ENCODE data around the gene TNPO3.
"Not testable (repeated sequence)": the region's sequence is repeated elsewhere in the genome, so short reads cannot be mapped to it uniquely, and the experiment has no call there.

TNPO3 gene

GRCh38 chr7:129043012-129043411 lies 11.9 kb downstream of the TNPO3 start:
- peaks cover 38% of the 10 kb centered on the region for H3K36me3 ChIP-seq (ENCODE audit: insufficient read depth, low read length)
- DNase-seq (ENCODE audit: low read depth, low spot score): no peak

GRCh38 chr7:129041142-129042085 lies 13.5 kb downstream of the TNPO3 start:
- Histone ChIP-seq H3K9me3 (ENCODE audit: low read depth, low read length) (no peaks in the 10 kb centered on the region), H3K36me3 (ENCODE audit: insufficient read depth, low read length) (peaks cover 37% of the 10 kb centered on the region), H3K9ac (ENCODE audit: insufficient read length) (peak overlapping the region; percentile 1), H3K4me3 (no peak overlapping the region), H3K27ac (peak overlapping the region; percentile 61; the same call in 1 of the 2 replicates)
- DNase-seq (ENCODE audit: low read depth, low spot score): no peak
- no peak for TF ChIP-seq POLR2AphosphoS5 (IDR thresholded peaks at IDR 0.05; ENCODE audit: borderline replicate concordance, low read depth, low read length)
- no peak for TF ChIP-seq FOXP2 (optimal IDR thresholded peaks at IDR 0.05; ENCODE audit: control extremely low read depth, extremely low read length, insufficient read depth)

More at GRCh38 chr7:129043012-129043411, 11.9 kb downstream of the TNPO3 start:
- TF ChIP-seq EZH2 (IDR thresholded peaks at IDR 0.05): no peak
- Histone ChIP-seq H3K27ac (no peak overlapping the region), H3K4me3 (no peak overlapping the region), H3K9ac (ENCODE audit: insufficient read length) (no peak overlapping the region), H3K9me3 (ENCODE audit: low read depth, low read length) (no peaks in the 10 kb centered on the region)

GRCh38 chr7:129038468-129038867 lies 16.4 kb downstream of the TNPO3 start:
- H3K4me3 ChIP-seq; H3K27ac ChIP-seq; H3K9ac ChIP-seq (ENCODE audit: insufficient read length); H3K9me3 ChIP-seq (ENCODE audit: low read depth, low read length); DNase-seq (ENCODE audit: low read depth, low spot score): not testable (repeated sequence)
- H3K36me3 ChIP-seq (ENCODE audit: insufficient read depth, low read length): peaks cover 58% of the 10 kb centered on the region

- Histone ChIP-seq H3K27ac (peak overlapping the region; percentile 9; the same call in 1 of the 2 replicates), H3K36me3 (ENCODE audit: insufficient read depth, low read length) (peaks cover 67% of the 10 kb centered on the region), H3K9ac (ENCODE audit: insufficient read length) (no peak overlapping the region), H3K9me3 (ENCODE audit: low read depth, low read length) (no peaks in the 10 kb centered on the region), H3K4me3 (no peak overlapping the region)
- no peak for DNase-seq (ENCODE audit: low read depth, low spot score)
- no peak for TF ChIP-seq POLR2AphosphoS5 (IDR thresholded peaks at IDR 0.05; ENCODE audit: borderline replicate concordance, low read depth, low read length)
- TF ChIP-seq FOXP2 (optimal IDR thresholded peaks at IDR 0.05; ENCODE audit: control extremely low read depth, extremely low read length, insufficient read depth): no peak
- no peak for TF ChIP-seq EZH2 (IDR thresholded peaks at IDR 0.05)
These were observed 17.3 kb downstream of the TNPO3 start for GRCh38 chr7:129037585-129037984.

DNA sequence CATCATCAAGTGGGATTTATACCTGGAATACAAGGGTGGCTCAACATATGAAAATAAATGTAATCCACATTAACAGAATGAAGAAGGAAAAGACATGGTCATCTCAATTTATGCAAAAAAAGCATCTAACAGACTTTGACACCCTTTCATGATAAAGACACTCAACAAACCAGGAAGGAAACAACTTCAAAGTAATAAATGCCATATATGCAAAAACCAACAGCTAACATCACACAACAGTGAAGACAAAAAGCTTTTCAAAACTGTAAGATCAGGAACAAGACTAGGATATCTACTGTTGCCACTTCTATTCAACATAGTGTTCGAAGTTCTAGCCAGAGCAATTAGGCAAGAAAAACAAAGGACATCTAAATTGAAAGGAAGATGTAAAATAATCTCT lies 22.9 kb downstream of the TNPO3 start:
- no peak overlapping the region for H3K4me3 ChIP-seq
- no peak for TF ChIP-seq EZH2 (IDR thresholded peaks at IDR 0.05)
- no peak for TF ChIP-seq POLR2AphosphoS5 (IDR thresholded peaks at IDR 0.05; ENCODE audit: borderline replicate concordance, low read depth, low read length)
- TF ChIP-seq FOXP2 (optimal IDR thresholded peaks at IDR 0.05; ENCODE audit: control extremely low read depth, extremely low read length, insufficient read depth): no peak
- no peak for DNase-seq (ENCODE audit: low read depth, low spot score)
- H3K27ac ChIP-seq: no peak overlapping the region
- no peak overlapping the region for H3K9ac ChIP-seq (ENCODE audit: insufficient read length)
- no peaks in the 10 kb centered on the region for H3K9me3 ChIP-seq (ENCODE audit: low read depth, low read length)
- H3K36me3 ChIP-seq (ENCODE audit: insufficient read depth, low read length): peaks cover 57% of the 10 kb centered on the region

DNA sequence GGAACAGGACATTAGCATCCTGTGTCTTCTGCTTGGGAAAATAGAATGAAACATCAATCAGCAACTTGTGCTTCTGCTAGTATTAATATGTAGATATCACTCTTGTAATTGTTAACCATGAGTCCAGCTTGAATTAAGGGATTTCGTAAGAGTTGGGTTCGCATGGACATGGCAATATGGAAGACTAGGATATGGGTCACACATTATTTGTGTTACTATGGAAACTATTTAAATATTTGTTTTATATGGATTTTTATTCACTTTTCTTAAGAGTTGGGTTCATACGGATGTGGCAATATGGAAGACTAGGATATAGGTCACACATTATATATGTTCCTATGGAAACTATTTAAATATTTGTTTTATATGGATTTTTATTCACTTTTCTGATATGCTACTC lies 24.5 kb downstream of the TNPO3 start:
- Histone ChIP-seq H3K36me3 (ENCODE audit: insufficient read depth, low read length) (peaks cover 45% of the 10 kb centered on the region), H3K9ac (ENCODE audit: insufficient read length) (no peak overlapping the region), H3K9me3 (ENCODE audit: low read depth, low read length) (no peaks in the 10 kb centered on the region), H3K4me3 (no peak overlapping the region), H3K27ac (no peak overlapping the region)
- TF ChIP-seq EZH2 (IDR thresholded peaks at IDR 0.05) (no peak), FOXP2 (optimal IDR thresholded peaks at IDR 0.05; ENCODE audit: control extremely low read depth, extremely low read length, insufficient read depth) (no peak), POLR2AphosphoS5 (IDR thresholded peaks at IDR 0.05; ENCODE audit: borderline replicate concordance, low read depth, low read length) (no peak)
- DNase-seq (ENCODE audit: low read depth, low spot score): no peak

DNA sequence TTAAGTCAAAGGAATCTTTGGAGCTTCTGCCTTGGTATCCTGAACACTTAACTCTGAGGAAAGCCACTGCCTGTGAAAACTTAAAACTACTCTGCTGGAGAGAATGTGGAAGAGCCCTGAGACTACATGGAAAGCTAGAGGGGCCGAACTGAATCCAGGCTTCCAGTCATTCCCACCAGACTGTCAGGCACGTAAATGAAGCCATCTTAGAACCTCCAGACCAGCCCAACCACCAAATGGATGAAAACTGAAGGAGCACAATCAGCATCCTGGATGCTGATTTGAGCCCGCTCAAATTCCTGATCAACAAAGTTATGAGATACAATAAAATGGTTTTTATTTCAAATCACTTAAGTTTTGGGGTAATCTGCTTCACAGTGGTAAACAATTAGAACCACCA lies 30.8 kb downstream of the TNPO3 start:
- Histone ChIP-seq H3K4me3 (no peak overlapping the region), H3K9ac (ENCODE audit: insufficient read length) (no peak overlapping the region)

GRCh38 chr7:129021656-129022055 lies 33.3 kb downstream of the TNPO3 start:
- TF ChIP-seq EZH2 (IDR thresholded peaks at IDR 0.05) (no peak), FOXP2 (optimal IDR thresholded peaks at IDR 0.05; ENCODE audit: control extremely low read depth, extremely low read length, insufficient read depth) (no peak), POLR2AphosphoS5 (IDR thresholded peaks at IDR 0.05; ENCODE audit: borderline replicate concordance, low read depth, low read length) (no peak)
- no peak overlapping the region for H3K9ac ChIP-seq (ENCODE audit: insufficient read length)
- no peaks in the 10 kb centered on the region for H3K9me3 ChIP-seq (ENCODE audit: low read depth, low read length)
- H3K27ac ChIP-seq: no peak overlapping the region
- H3K4me3 ChIP-seq: no peak overlapping the region
- no peak for DNase-seq (ENCODE audit: low read depth, low spot score)
- H3K36me3 ChIP-seq (ENCODE audit: insufficient read depth, low read length): peaks cover 6% of the 10 kb centered on the region

More for the DNA sequence above, 30.8 kb downstream of the TNPO3 start:
- DNase-seq (ENCODE audit: low read depth, low spot score): no peak
- TF ChIP-seq FOXP2 (optimal IDR thresholded peaks at IDR 0.05; ENCODE audit: control extremely low read depth, extremely low read length, insufficient read depth): no peak
- TF ChIP-seq EZH2 (IDR thresholded peaks at IDR 0.05): no peak
- TF ChIP-seq POLR2AphosphoS5 (IDR thresholded peaks at IDR 0.05; ENCODE audit: borderline replicate concordance, low read depth, low read length): no peak
- Histone ChIP-seq H3K27ac (no peak overlapping the region), H3K9me3 (ENCODE audit: low read depth, low read length) (no peaks in the 10 kb centered on the region), H3K36me3 (ENCODE audit: insufficient read depth, low read length) (peaks cover 9% of the 10 kb centered on the region)
